ENCODE measurements around the gene COX4I2.
"Not testable (repeated sequence)": the region's sequence is repeated elsewhere in the genome, so short reads cannot be mapped to it uniquely, and the experiment has no call there.

Gene COX4I2

GRCh38 chr20:31667315-31668285 lies 29.9 kb downstream of the COX4I2 start:
- Histone ChIP-seq H3K27me3 (ENCODE audit: insufficient read depth, low read depth) (no peaks in the 10 kb centered on the region), H3K4me3 (IDR thresholded peaks at IDR 0.05; ENCODE audit: insufficient read depth, low read depth, low read length) (no peak overlapping the region), H4K20me1 (ENCODE audit: insufficient read depth) (no peaks in the 10 kb centered on the region), H2AFZ (ENCODE audit: low read depth) (no peak overlapping the region), H3K9ac (no peak overlapping the region), H3K4me1 (ENCODE audit: low read depth, poor library complexity, severe bottlenecking) (peaks cover 9% of the 10 kb centered on the region), H3K36me3 (ENCODE audit: insufficient read depth) (no peaks in the 10 kb centered on the region; the same call in 1 of the 2 replicates), H3K4me2 (no peak overlapping the region), H3K79me2 (ENCODE audit: insufficient read depth, low read depth) (no peaks in the 10 kb centered on the region), H3K27ac (no peak overlapping the region)
- TF ChIP-seq CTCF (conservative IDR thresholded peaks at IDR 0.05; ENCODE audit: low read depth, low read length) = no peak

GRCh38 chr20:31668944-31669343 lies 31.2 kb downstream of the COX4I2 start:
- H3K79me2 ChIP-seq (ENCODE audit: insufficient read depth, low read depth) = not testable (repeated sequence)

GRCh38 chr20:31669876-31670275 lies 32.2 kb downstream of the COX4I2 start:
- no peak overlapping the region for H3K27ac ChIP-seq
- H3K4me2 ChIP-seq = no peak overlapping the region
- no peaks in the 10 kb centered on the region for H4K20me1 ChIP-seq (ENCODE audit: insufficient read depth)
- no peaks in the 10 kb centered on the region for H3K79me2 ChIP-seq (ENCODE audit: insufficient read depth, low read depth)
- H3K36me3 ChIP-seq (ENCODE audit: insufficient read depth) = no peaks in the 10 kb centered on the region; the same call in 1 of the 2 replicates
- no peak for TF ChIP-seq CTCF (conservative IDR thresholded peaks at IDR 0.05; ENCODE audit: low read depth, low read length)
- no peaks in the 10 kb centered on the region for H3K4me1 ChIP-seq (ENCODE audit: low read depth, poor library complexity, severe bottlenecking)
- no peak overlapping the region for H2AFZ ChIP-seq (ENCODE audit: low read depth)
- no peak overlapping the region for H3K9ac ChIP-seq
- no peak overlapping the region for H3K4me3 ChIP-seq (IDR thresholded peaks at IDR 0.05; ENCODE audit: insufficient read depth, low read depth, low read length)
- H3K27me3 ChIP-seq (ENCODE audit: insufficient read depth, low read depth) = no peaks in the 10 kb centered on the region

More at GRCh38 chr20:31668944-31669343, 31.2 kb downstream of the COX4I2 start:
- not testable (repeated sequence) for H3K4me1 ChIP-seq (ENCODE audit: low read depth, poor library complexity, severe bottlenecking); H2AFZ ChIP-seq (ENCODE audit: low read depth); H3K4me2 ChIP-seq; H3K36me3 ChIP-seq (ENCODE audit: insufficient read depth); H3K27me3 ChIP-seq (ENCODE audit: insufficient read depth, low read depth); H3K27ac ChIP-seq; H4K20me1 ChIP-seq (ENCODE audit: insufficient read depth); H3K9ac ChIP-seq; H3K4me3 ChIP-seq (IDR thresholded peaks at IDR 0.05; ENCODE audit: insufficient read depth, low read depth, low read length)

- H3K79me2 ChIP-seq (ENCODE audit: insufficient read depth, low read depth) = no peaks in the 10 kb centered on the region
These were observed 32.9 kb downstream of the COX4I2 start for GRCh38 chr20:31670371-31671228.

More at GRCh38 chr20:31670371-31671228, 32.9 kb downstream of the COX4I2 start:
- H2AFZ ChIP-seq (ENCODE audit: low read depth) = no peak overlapping the region
- no peak for TF ChIP-seq CTCF (conservative IDR thresholded peaks at IDR 0.05; ENCODE audit: low read depth, low read length)
- H3K4me3 ChIP-seq (IDR thresholded peaks at IDR 0.05; ENCODE audit: insufficient read depth, low read depth, low read length) = no peak overlapping the region
- no peak overlapping the region for H3K27ac ChIP-seq
- no peaks in the 10 kb centered on the region for H4K20me1 ChIP-seq (ENCODE audit: insufficient read depth)
- no peak overlapping the region for H3K4me2 ChIP-seq
- H3K4me1 ChIP-seq (ENCODE audit: low read depth, poor library complexity, severe bottlenecking) = no peaks in the 10 kb centered on the region
- H3K27me3 ChIP-seq (ENCODE audit: insufficient read depth, low read depth) = no peaks in the 10 kb centered on the region
- H3K9ac ChIP-seq = no peak overlapping the region
- no peaks in the 10 kb centered on the region; the same call in 1 of the 2 replicates for H3K36me3 ChIP-seq (ENCODE audit: insufficient read depth)

Data from KMS-11 (cell line).